Measurements from ENCODE around the gene CBY1. TPM values are rescaled to one million over a fixed set of nuclear protein-coding genes. Genes with fewer than 3 reads are reported as not detected.

The CBY1 gene
- 20.7 TPM for polyA plus RNA-seq (2013, experiment 1 of 2)
- polyA plus RNA-seq (2013, experiment 2 of 2) = 21.2 TPM

DNA sequence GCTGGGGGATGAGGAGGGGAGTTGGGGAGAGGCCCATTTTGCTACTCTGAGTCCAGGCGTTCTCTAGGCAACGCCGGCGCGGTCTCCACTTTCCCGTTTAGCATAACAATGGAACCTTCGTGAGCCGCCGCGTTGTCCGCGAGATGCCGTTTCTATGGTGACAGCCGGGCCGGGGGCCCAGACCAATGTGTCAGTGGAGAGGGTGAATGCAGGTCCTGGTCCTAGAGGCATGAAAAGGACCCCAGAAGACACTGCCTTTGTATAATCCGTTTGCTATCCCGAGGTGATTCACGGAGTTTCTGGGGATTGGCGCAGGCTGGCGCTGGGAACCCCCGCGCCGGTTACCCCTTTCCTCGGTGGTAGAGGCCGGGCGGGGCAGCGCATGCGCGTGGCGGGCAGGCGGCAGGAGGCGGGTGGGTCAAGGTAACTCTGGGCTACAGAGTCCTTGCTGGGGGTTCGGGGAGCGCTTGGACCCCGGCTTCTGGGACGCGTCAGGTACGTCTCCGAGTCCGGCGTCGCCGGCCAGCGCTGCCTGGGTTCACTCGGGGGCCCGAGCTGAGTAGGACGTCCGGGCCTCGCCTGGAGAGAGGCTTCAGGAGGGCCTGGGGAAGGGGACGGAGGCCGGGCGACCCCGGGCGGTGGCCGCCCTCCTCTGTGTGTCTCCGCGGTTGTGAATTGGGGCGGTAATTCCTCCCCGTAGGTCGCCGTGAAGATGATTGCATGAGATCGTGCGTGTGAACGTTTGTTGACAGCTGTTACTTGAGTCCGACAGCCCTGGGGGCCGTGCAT lies at the start of gene CBY1, which contains the start of gene FAM227A:
Gene CBY1, plus strand, starts transcription at position 383 of the 789 bp plus-strand sequence. CDS start 11,417 bp downstream, outside the sequence.
Gene FAM227A, minus strand, starts transcription at position 137 of the 789 bp plus-strand sequence. CDS start 6,224 bp downstream, outside the sequence.
- no CpG with 5 or more reads among the region's 66 CpGs for WGBS (ENCODE audit: extremely low coverage, insufficient coverage, low lambda C conversion rate)
- no peak within 1 kb of the TSS for H4K5ac ChIP-seq (ENCODE audit: low read length)
- peak within 1 kb of the TSS; percentile 95 for H3K56ac ChIP-seq (ENCODE audit: low read length)
- no peak within 1 kb of the TSS for H3K4ac ChIP-seq (ENCODE audit: low read depth, low read length)
- H3K27me3 ChIP-seq (ENCODE audit: insufficient read depth, low read length, poor library complexity) = no peaks in the 10 kb centered on the region
- H3K4me2 ChIP-seq (ENCODE audit: low read length) = peak within 1 kb of the TSS; percentile 88
- H4K8ac ChIP-seq (ENCODE audit: low read depth, low read length) = no peak within 1 kb of the TSS
- no peaks in the 10 kb centered on the region for H3K36me3 ChIP-seq (ENCODE audit: control insufficient read depth, insufficient read depth, low read length)
- peaks cover 2% of the 10 kb centered on the region for H3K79me1 ChIP-seq (ENCODE audit: low read length)
- no peaks in the 10 kb centered on the region for H3K79me2 ChIP-seq (ENCODE audit: control insufficient read depth, insufficient read depth, low read length)
- H3K9ac ChIP-seq (ENCODE audit: low read length) = peak within 1 kb of the TSS; percentile 86
- peak; percentile 97 for DNase-seq
- H3K4me1 ChIP-seq (ENCODE audit: control insufficient read depth, low read depth, low read length) = no peaks in the 10 kb centered on the region
- no peak within 1 kb of the TSS for H2BK15ac ChIP-seq (replicated peaks; ENCODE audit: low read depth)
- H2BK5ac ChIP-seq (ENCODE audit: low read length) = peak within 1 kb of the TSS; percentile 93
- H3K18ac ChIP-seq (ENCODE audit: low read length) = peak within 1 kb of the TSS; percentile 52
- H2BK120ac ChIP-seq (ENCODE audit: low read depth, low read length) = no peak within 1 kb of the TSS
- peak within 1 kb of the TSS; percentile 32 for H3K27ac ChIP-seq (ENCODE audit: low read depth, low read length)
- no peak within 1 kb of the TSS for H3K23ac ChIP-seq (ENCODE audit: low read length)
- no peak within 1 kb of the TSS for H2AK5ac ChIP-seq (ENCODE audit: low read length)
- H3K4me3 ChIP-seq (ENCODE audit: low read length) = peak within 1 kb of the TSS; percentile 90

DNA sequence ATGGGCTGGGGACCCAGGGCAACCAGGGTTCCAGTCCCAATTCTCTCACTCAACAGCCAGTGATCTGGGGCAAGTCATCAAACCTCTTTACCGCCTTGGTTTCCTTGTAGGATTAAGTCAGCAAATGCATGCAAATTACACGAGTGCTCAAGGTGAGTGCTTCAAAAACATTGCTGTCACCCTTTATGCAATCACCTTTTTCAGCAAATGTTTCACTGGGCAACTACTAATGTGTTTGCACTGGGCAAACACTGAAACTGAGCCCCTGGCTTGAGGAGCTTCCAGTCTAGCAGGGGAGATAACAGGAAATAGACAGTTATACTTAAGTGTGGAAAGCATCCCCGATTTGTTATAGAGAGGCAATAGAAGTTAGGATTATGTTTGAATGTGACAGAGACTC lies 48.8 kb upstream of the CBY1 start:
- H2BK120ac ChIP-seq (ENCODE audit: low read depth, low read length) = no peak overlapping the region
- no peak overlapping the region for H4K5ac ChIP-seq (ENCODE audit: low read length)
- no peak overlapping the region for H2BK5ac ChIP-seq (ENCODE audit: low read length)
- H3K9ac ChIP-seq (ENCODE audit: low read length) = no peak overlapping the region
- H3K27ac ChIP-seq (ENCODE audit: low read depth, low read length) = no peak overlapping the region
- no peak overlapping the region for H3K4me2 ChIP-seq (ENCODE audit: low read length)
- DNase-seq = no peak
- H3K4me1 ChIP-seq (ENCODE audit: control insufficient read depth, low read depth, low read length) = no peaks in the 10 kb centered on the region
- H3K27me3 ChIP-seq (ENCODE audit: insufficient read depth, low read length, poor library complexity) = no peaks in the 10 kb centered on the region
- no peaks in the 10 kb centered on the region for H3K79me1 ChIP-seq (ENCODE audit: low read length)
- no peaks in the 10 kb centered on the region for H3K79me2 ChIP-seq (ENCODE audit: control insufficient read depth, insufficient read depth, low read length)
- no peak overlapping the region for H3K4ac ChIP-seq (ENCODE audit: low read depth, low read length)
- H2AK5ac ChIP-seq (ENCODE audit: low read length) = no peak overlapping the region
- H3K4me3 ChIP-seq (ENCODE audit: low read length) = no peak overlapping the region
- no peak overlapping the region for H2BK15ac ChIP-seq (replicated peaks; ENCODE audit: low read depth)
- H4K8ac ChIP-seq (ENCODE audit: low read depth, low read length) = no peak overlapping the region
- H3K36me3 ChIP-seq (ENCODE audit: control insufficient read depth, insufficient read depth, low read length) = no peaks in the 10 kb centered on the region
- no peak overlapping the region for H3K56ac ChIP-seq (ENCODE audit: low read length)
- WGBS (ENCODE audit: extremely low coverage, insufficient coverage, low lambda C conversion rate) = no CpG with 5 or more reads among the region's 3 CpGs
- H3K18ac ChIP-seq (ENCODE audit: low read length) = no peak overlapping the region
- H3K23ac ChIP-seq (ENCODE audit: low read length) = no peak overlapping the region

GRCh38 chr22:38608992-38609750 lies 47.3 kb upstream of the CBY1 start:
- Histone ChIP-seq H3K23ac (ENCODE audit: low read length) (no peak overlapping the region), H3K4me2 (ENCODE audit: low read length) (no peak overlapping the region), H2AK5ac (ENCODE audit: low read length) (no peak overlapping the region), H4K8ac (ENCODE audit: low read depth, low read length) (no peak overlapping the region), H3K4me1 (ENCODE audit: control insufficient read depth, low read depth, low read length) (no peaks in the 10 kb centered on the region), H3K79me1 (ENCODE audit: low read length) (no peaks in the 10 kb centered on the region), H2BK5ac (ENCODE audit: low read length) (no peak overlapping the region), H3K27me3 (ENCODE audit: insufficient read depth, low read length, poor library complexity) (no peaks in the 10 kb centered on the region), H2BK15ac (replicated peaks; ENCODE audit: low read depth) (no peak overlapping the region), H3K9ac (ENCODE audit: low read length) (no peak overlapping the region), H3K27ac (ENCODE audit: low read depth, low read length) (no peak overlapping the region), H3K79me2 (ENCODE audit: control insufficient read depth, insufficient read depth, low read length) (no peaks in the 10 kb centered on the region), H3K4ac (ENCODE audit: low read depth, low read length) (no peak overlapping the region), H3K56ac (ENCODE audit: low read length) (no peak overlapping the region), H3K36me3 (ENCODE audit: control insufficient read depth, insufficient read depth, low read length) (no peaks in the 10 kb centered on the region), H3K4me3 (ENCODE audit: low read length) (no peak overlapping the region), H4K5ac (ENCODE audit: low read length) (no peak overlapping the region), H2BK120ac (ENCODE audit: low read depth, low read length) (no peak overlapping the region), H3K18ac (ENCODE audit: low read length) (no peak overlapping the region)
- WGBS (ENCODE audit: extremely low coverage, insufficient coverage, low lambda C conversion rate) = no CpG with 5 or more reads among the region's 13 CpGs
- DNase-seq = no peak

GRCh38 chr22:38610234-38610633 lies 46.2 kb upstream of the CBY1 start:
- Histone ChIP-seq H3K4me3 (ENCODE audit: low read length) (no peak overlapping the region), H2BK5ac (ENCODE audit: low read length) (no peak overlapping the region), H4K8ac (ENCODE audit: low read depth, low read length) (no peak overlapping the region), H3K79me2 (ENCODE audit: control insufficient read depth, insufficient read depth, low read length) (no peaks in the 10 kb centered on the region), H3K23ac (ENCODE audit: low read length) (no peak overlapping the region), H3K9ac (ENCODE audit: low read length) (no peak overlapping the region), H2BK120ac (ENCODE audit: low read depth, low read length) (no peak overlapping the region), H3K4me2 (ENCODE audit: low read length) (no peak overlapping the region), H3K4me1 (ENCODE audit: control insufficient read depth, low read depth, low read length) (no peaks in the 10 kb centered on the region), H3K18ac (ENCODE audit: low read length) (no peak overlapping the region), H3K27ac (ENCODE audit: low read depth, low read length) (no peak overlapping the region), H2AK5ac (ENCODE audit: low read length) (no peak overlapping the region), H3K4ac (ENCODE audit: low read depth, low read length) (no peak overlapping the region), H3K36me3 (ENCODE audit: control insufficient read depth, insufficient read depth, low read length) (no peaks in the 10 kb centered on the region), H2BK15ac (replicated peaks; ENCODE audit: low read depth) (no peak overlapping the region), H3K56ac (ENCODE audit: low read length) (no peak overlapping the region), H3K27me3 (ENCODE audit: insufficient read depth, low read length, poor library complexity) (no peaks in the 10 kb centered on the region), H3K79me1 (ENCODE audit: low read length) (no peaks in the 10 kb centered on the region), H4K5ac (ENCODE audit: low read length) (no peak overlapping the region)
- WGBS (ENCODE audit: extremely low coverage, insufficient coverage, low lambda C conversion rate) = no CpG with 5 or more reads among the region's 5 CpGs
- DNase-seq = no peak

GRCh38 chr22:38611559-38611958 lies 44.9 kb upstream of the CBY1 start:
- Histone ChIP-seq H2BK15ac (replicated peaks; ENCODE audit: low read depth) (no peak overlapping the region), H3K27ac (ENCODE audit: low read depth, low read length) (no peak overlapping the region), H3K79me2 (ENCODE audit: control insufficient read depth, insufficient read depth, low read length) (no peaks in the 10 kb centered on the region), H4K5ac (ENCODE audit: low read length) (no peak overlapping the region), H3K36me3 (ENCODE audit: control insufficient read depth, insufficient read depth, low read length) (no peaks in the 10 kb centered on the region), H2BK120ac (ENCODE audit: low read depth, low read length) (no peak overlapping the region), H3K18ac (ENCODE audit: low read length) (no peak overlapping the region), H2BK5ac (ENCODE audit: low read length) (no peak overlapping the region), H4K8ac (ENCODE audit: low read depth, low read length) (no peak overlapping the region), H3K23ac (ENCODE audit: low read length) (no peak overlapping the region), H2AK5ac (ENCODE audit: low read length) (no peak overlapping the region), H3K4me1 (ENCODE audit: control insufficient read depth, low read depth, low read length) (no peaks in the 10 kb centered on the region), H3K79me1 (ENCODE audit: low read length) (no peaks in the 10 kb centered on the region), H3K4me2 (ENCODE audit: low read length) (no peak overlapping the region), H3K56ac (ENCODE audit: low read length) (no peak overlapping the region), H3K4ac (ENCODE audit: low read depth, low read length) (no peak overlapping the region), H3K9ac (ENCODE audit: low read length) (no peak overlapping the region), H3K4me3 (ENCODE audit: low read length) (no peak overlapping the region), H3K27me3 (ENCODE audit: insufficient read depth, low read length, poor library complexity) (no peaks in the 10 kb centered on the region)
- DNase-seq = no peak
- WGBS (ENCODE audit: extremely low coverage, insufficient coverage, low lambda C conversion rate) = no CpG with 5 or more reads among the region's 5 CpGs

Measured in mesendoderm (in vitro differentiated cells).